Measurements from ENCODE around the gene SLC12A7.

The SLC12A7 gene

GRCh38 chr5:1107167-1108022 lies 4.5 kb downstream of the SLC12A7 start:
- Histone ChIP-seq H3K4me3 (ENCODE audit: low read depth, low read length) (no peak overlapping the region), H3K27ac (no peak overlapping the region), H3K27me3 (replicated peaks) (peaks cover 10% of the 10 kb centered on the region), H3K36me3 (replicated peaks) (no peaks in the 10 kb centered on the region)
- DNase-seq: no peak
- in situ Hi-C loops (cut with HindIII; ENCODE audit: low pct_ligation_motif_present, low sequenced_read_pairs): no loop called here
- TF ChIP-seq, protein P1, sequence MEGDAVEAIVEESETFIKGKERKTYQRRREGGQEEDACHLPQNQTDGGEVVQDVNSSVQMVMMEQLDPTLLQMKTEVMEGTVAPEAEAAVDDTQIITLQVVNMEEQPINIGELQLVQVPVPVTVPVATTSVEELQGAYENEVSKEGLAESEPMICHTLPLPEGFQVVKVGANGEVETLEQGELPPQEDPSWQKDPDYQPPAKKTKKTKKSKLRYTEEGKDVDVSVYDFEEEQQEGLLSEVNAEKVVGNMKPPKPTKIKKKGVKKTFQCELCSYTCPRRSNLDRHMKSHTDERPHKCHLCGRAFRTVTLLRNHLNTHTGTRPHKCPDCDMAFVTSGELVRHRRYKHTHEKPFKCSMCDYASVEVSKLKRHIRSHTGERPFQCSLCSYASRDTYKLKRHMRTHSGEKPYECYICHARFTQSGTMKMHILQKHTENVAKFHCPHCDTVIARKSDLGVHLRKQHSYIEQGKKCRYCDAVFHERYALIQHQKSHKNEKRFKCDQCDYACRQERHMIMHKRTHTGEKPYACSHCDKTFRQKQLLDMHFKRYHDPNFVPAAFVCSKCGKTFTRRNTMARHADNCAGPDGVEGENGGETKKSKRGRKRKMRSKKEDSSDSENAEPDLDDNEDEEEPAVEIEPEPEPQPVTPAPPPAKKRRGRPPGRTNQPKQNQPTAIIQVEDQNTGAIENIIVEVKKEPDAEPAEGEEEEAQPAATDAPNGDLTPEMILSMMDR (IDR thresholded peaks at IDR 0.05; ENCODE audit: low read depth, low read length, missing control alignments): no peak

GRCh38 chr5:1106385-1107166 lies 5.3 kb downstream of the SLC12A7 start:
- Histone ChIP-seq H3K27ac (no peak overlapping the region), H3K4me3 (ENCODE audit: low read depth, low read length) (no peak overlapping the region), H3K27me3 (replicated peaks) (peaks cover 8% of the 10 kb centered on the region), H3K36me3 (replicated peaks) (no peaks in the 10 kb centered on the region)
- DNase-seq: no peak
- TF ChIP-seq, protein P1 (IDR thresholded peaks at IDR 0.05; ENCODE audit: low read depth, low read length, missing control alignments): no peak
- in situ Hi-C loops (cut with HindIII; ENCODE audit: low pct_ligation_motif_present, low sequenced_read_pairs): no loop called here

GRCh38 chr5:1105350-1106265 lies 6.3 kb downstream of the SLC12A7 start:
- TF ChIP-seq, protein P1 (IDR thresholded peaks at IDR 0.05; ENCODE audit: low read depth, low read length, missing control alignments): no peak
- Histone ChIP-seq H3K27me3 (replicated peaks) (no peaks in the 10 kb centered on the region), H3K4me3 (ENCODE audit: low read depth, low read length) (no peak overlapping the region), H3K27ac (no peak overlapping the region), H3K36me3 (replicated peaks) (no peaks in the 10 kb centered on the region)
- DNase-seq: no peak
- in situ Hi-C loops (cut with HindIII; ENCODE audit: low pct_ligation_motif_present, low sequenced_read_pairs): no loop called here

GRCh38 chr5:1104327-1105006 lies 7.4 kb downstream of the SLC12A7 start:
- H3K4me3 ChIP-seq (ENCODE audit: low read depth, low read length): no peak overlapping the region
- no peak for DNase-seq
- peaks cover 4% of the 10 kb centered on the region for H3K27me3 ChIP-seq (replicated peaks)
- H3K27ac ChIP-seq: no peak overlapping the region
- no peaks in the 10 kb centered on the region for H3K36me3 ChIP-seq (replicated peaks)
- in situ Hi-C loops (cut with HindIII; ENCODE audit: low pct_ligation_motif_present, low sequenced_read_pairs): no loop called here
- TF ChIP-seq, protein P1 (IDR thresholded peaks at IDR 0.05; ENCODE audit: low read depth, low read length, missing control alignments): no peak

Data from brain microvascular endothelial cell (primary cell).